ENCODE data around the gene KCNAB1.

Gene KCNAB1

DNA sequence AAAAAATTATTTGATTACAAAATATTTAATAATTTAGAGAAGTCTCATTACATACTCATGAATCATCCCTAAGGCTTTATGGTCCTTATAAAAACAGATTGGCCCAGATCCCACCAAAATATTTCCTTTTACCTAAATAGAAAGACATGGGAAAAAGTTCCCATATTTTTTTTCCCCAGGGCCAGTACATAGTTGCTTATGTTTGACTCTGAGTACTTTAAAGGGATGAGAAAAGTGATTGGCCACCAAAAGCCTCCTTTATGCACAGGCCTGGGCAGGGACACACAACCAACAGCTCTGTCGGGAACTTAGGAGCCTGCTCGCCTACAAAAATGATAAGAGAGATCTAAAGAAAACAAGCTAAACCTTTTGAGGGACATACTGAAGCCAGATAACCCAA, 22.3 kb downstream of the KCNAB1 start:
- H3K9ac ChIP-seq (ENCODE audit: low read length), result no peak overlapping the region
- H3K9me2 ChIP-seq (replicated peaks; ENCODE audit: insufficient read depth, low read length), result no peaks in the 10 kb centered on the region
- no peak overlapping the region for H2AFZ ChIP-seq (ENCODE audit: low read length)
- no peak for DNase-seq
- no peaks in the 10 kb centered on the region for H3K9me3 ChIP-seq (replicated peaks; ENCODE audit: insufficient read depth, low read length)
- no peaks in the 10 kb centered on the region for H3K79me2 ChIP-seq (ENCODE audit: low read length)
- H3K36me3 ChIP-seq (replicated peaks; ENCODE audit: insufficient read depth, low read length), result no peaks in the 10 kb centered on the region
- no peak overlapping the region for H3K27ac ChIP-seq (ENCODE audit: low read length)
- TF ChIP-seq EZH2 (optimal IDR thresholded peaks at IDR 0.05; ENCODE audit: low read depth, low read length), result no peak
- H3F3A ChIP-seq (ENCODE audit: insufficient read depth, low read length), result no peaks in the 10 kb centered on the region
- H4K20me1 ChIP-seq (ENCODE audit: insufficient read depth, low read length), result no peaks in the 10 kb centered on the region
- no peak overlapping the region for H3K4me2 ChIP-seq (ENCODE audit: low read depth, low read length)
- H3K27me3 ChIP-seq (replicated peaks; ENCODE audit: insufficient read depth, low read length), result no peaks in the 10 kb centered on the region
- H3K4me1 ChIP-seq (ENCODE audit: low read length), result peaks cover 12% of the 10 kb centered on the region; the same call in 1 of the 2 replicates
- no peak overlapping the region for H3K4me3 ChIP-seq (ENCODE audit: low read length)

GRCh38 chr3:156143136-156143535, 22.8 kb downstream of the KCNAB1 start:
- Histone ChIP-seq H3K79me2 (ENCODE audit: low read length) (no peaks in the 10 kb centered on the region), H2AFZ (ENCODE audit: low read length) (no peak overlapping the region), H4K20me1 (ENCODE audit: insufficient read depth, low read length) (no peaks in the 10 kb centered on the region), H3K4me1 (ENCODE audit: low read length) (peaks cover 12% of the 10 kb centered on the region; the same call in 1 of the 2 replicates), H3K4me3 (ENCODE audit: low read length) (no peak overlapping the region), H3K9me3 (replicated peaks; ENCODE audit: insufficient read depth, low read length) (no peaks in the 10 kb centered on the region), H3K9ac (ENCODE audit: low read length) (no peak overlapping the region), H3F3A (ENCODE audit: insufficient read depth, low read length) (no peaks in the 10 kb centered on the region), H3K27ac (ENCODE audit: low read length) (no peak overlapping the region), H3K9me2 (replicated peaks; ENCODE audit: insufficient read depth, low read length) (no peaks in the 10 kb centered on the region), H3K36me3 (replicated peaks; ENCODE audit: insufficient read depth, low read length) (no peaks in the 10 kb centered on the region), H3K27me3 (replicated peaks; ENCODE audit: insufficient read depth, low read length) (no peaks in the 10 kb centered on the region), H3K4me2 (ENCODE audit: low read depth, low read length) (no peak overlapping the region)
- DNase-seq, result no peak
- TF ChIP-seq EZH2phosphoT487 (IDR thresholded peaks at IDR 0.05; ENCODE audit: low read length) (no peak), CTCF (IDR thresholded peaks at IDR 0.05; ENCODE audit: low read length) (no peak), EZH2 (optimal IDR thresholded peaks at IDR 0.05; ENCODE audit: low read depth, low read length) (no peak)

GRCh38 chr3:156144060-156144459, 23.7 kb downstream of the KCNAB1 start:
- no peaks in the 10 kb centered on the region for H3K9me3 ChIP-seq (replicated peaks; ENCODE audit: insufficient read depth, low read length)
- H3K9me2 ChIP-seq (replicated peaks; ENCODE audit: insufficient read depth, low read length), result no peaks in the 10 kb centered on the region
- TF ChIP-seq CTCF (IDR thresholded peaks at IDR 0.05; ENCODE audit: low read length) (no peak), EZH2 (optimal IDR thresholded peaks at IDR 0.05; ENCODE audit: low read depth, low read length) (no peak), EZH2phosphoT487 (IDR thresholded peaks at IDR 0.05; ENCODE audit: low read length) (no peak)

GRCh38 chr3:156145866-156146265, 25.5 kb downstream of the KCNAB1 start:
- DNase-seq, result no peak
- TF ChIP-seq CTCF (IDR thresholded peaks at IDR 0.05; ENCODE audit: low read length) (no peak), EZH2 (optimal IDR thresholded peaks at IDR 0.05; ENCODE audit: low read depth, low read length) (no peak), EZH2phosphoT487 (IDR thresholded peaks at IDR 0.05; ENCODE audit: low read length) (no peak)
- no peaks in the 10 kb centered on the region for H4K20me1 ChIP-seq (ENCODE audit: insufficient read depth, low read length)
- H3K27me3 ChIP-seq (replicated peaks; ENCODE audit: insufficient read depth, low read length), result no peaks in the 10 kb centered on the region
- H3K36me3 ChIP-seq (replicated peaks; ENCODE audit: insufficient read depth, low read length), result no peaks in the 10 kb centered on the region
- no peaks in the 10 kb centered on the region for H3K4me1 ChIP-seq (ENCODE audit: low read length)
- H3F3A ChIP-seq (ENCODE audit: insufficient read depth, low read length), result no peaks in the 10 kb centered on the region
- no peak overlapping the region for H3K9ac ChIP-seq (ENCODE audit: low read length)
- H2AFZ ChIP-seq (ENCODE audit: low read length), result no peak overlapping the region
- no peak overlapping the region for H3K4me3 ChIP-seq (ENCODE audit: low read length)
- H3K4me2 ChIP-seq (ENCODE audit: low read depth, low read length), result no peak overlapping the region
- H3K79me2 ChIP-seq (ENCODE audit: low read length), result no peaks in the 10 kb centered on the region
- H3K9me2 ChIP-seq (replicated peaks; ENCODE audit: insufficient read depth, low read length), result no peaks in the 10 kb centered on the region
- no peak overlapping the region for H3K27ac ChIP-seq (ENCODE audit: low read length)
- H3K9me3 ChIP-seq (replicated peaks; ENCODE audit: insufficient read depth, low read length), result no peaks in the 10 kb centered on the region

More at GRCh38 chr3:156144060-156144459, 23.7 kb downstream of the KCNAB1 start:
- Histone ChIP-seq H3K4me2 (ENCODE audit: low read depth, low read length) (no peak overlapping the region), H3F3A (ENCODE audit: insufficient read depth, low read length) (no peaks in the 10 kb centered on the region), H3K36me3 (replicated peaks; ENCODE audit: insufficient read depth, low read length) (no peaks in the 10 kb centered on the region), H3K79me2 (ENCODE audit: low read length) (no peaks in the 10 kb centered on the region), H3K4me3 (ENCODE audit: low read length) (no peak overlapping the region), H4K20me1 (ENCODE audit: insufficient read depth, low read length) (no peaks in the 10 kb centered on the region), H3K4me1 (ENCODE audit: low read length) (peaks cover 3% of the 10 kb centered on the region; the same call in 1 of the 2 replicates), H3K27ac (ENCODE audit: low read length) (no peak overlapping the region), H3K9ac (ENCODE audit: low read length) (no peak overlapping the region), H3K27me3 (replicated peaks; ENCODE audit: insufficient read depth, low read length) (no peaks in the 10 kb centered on the region), H2AFZ (ENCODE audit: low read length) (no peak overlapping the region)
- no peak for DNase-seq
